Loucy (cell line): ENCODE data around the gene POU2F2.
A peak's percentile ranks its signal among the peaks of the same experiment; 100 is the strongest.

ENCODE experiments used
- H2AFZ ChIP-seq: fragments of 200-600 bp; sonication (generic); 2 replicates; pipeline ENCODE4 v1.6.0; 2016; ENCODE audit warnings: antibody characterized with exemption, mild to moderate bottlenecking, low read length, moderate library complexity
- H3F3A ChIP-seq: fragments of 200-600 bp; 2 replicates; pipeline ENCODE4 v1.6.0; 2016; ENCODE audit warnings: antibody characterized with exemption, low read depth, mild to moderate bottlenecking
- H3K27me3 ChIP-seq: fragments of 200-600 bp; sonication (generic); 2 replicates; pipeline ENCODE4 v1.6.1; 2014; ENCODE audit warnings: low read length, mild to moderate bottlenecking; ENCODE audit not compliant: insufficient read depth, poor library complexity, severe bottlenecking
- H3K36me3 ChIP-seq: fragments of 200-600 bp; sonication (generic); 2 replicates; pipeline ENCODE4 v1.6.1; 2016; ENCODE audit warnings: low read length; ENCODE audit not compliant: insufficient read depth
- H3K4me1 ChIP-seq: fragments of 200-600 bp; sonication (generic); 2 replicates; pipeline ENCODE4 v1.5.1; 2014; ENCODE audit warnings: low read length, mild to moderate bottlenecking; ENCODE audit not compliant: insufficient read depth, poor library complexity, severe bottlenecking
- H3K4me2 ChIP-seq: fragments of 200-600 bp; sonication (generic); 2 replicates; pipeline ENCODE4 v1.6.0; 2014; ENCODE audit warnings: antibody characterized with exemption, low read length, low read depth, mild to moderate bottlenecking; ENCODE audit not compliant: poor library complexity, severe bottlenecking
- H3K4me3 ChIP-seq: fragments of 200-600 bp; sonication (generic); 2 replicates; pipeline ENCODE4 v1.5.1; 2014; ENCODE audit warnings: low read length, mild to moderate bottlenecking, mixed read lengths; ENCODE audit not compliant: poor library complexity, severe bottlenecking
- H3K79me2 ChIP-seq: fragments of 200-600 bp; sonication (generic); 2 replicates; pipeline ENCODE4 v1.6.1; 2014; ENCODE audit warnings: low read length; ENCODE audit not compliant: insufficient read depth
- H3K9ac ChIP-seq: fragments of 200-600 bp; sonication (generic); 2 replicates; pipeline ENCODE4 v1.6.0; 2014; ENCODE audit warnings: mild to moderate bottlenecking, low read depth, low read length, moderate library complexity; ENCODE audit not compliant: poor library complexity, severe bottlenecking
- H3K9me2 ChIP-seq: fragments of 200-600 bp; sonication (generic); replicated peaks from 2 replicates; pipeline ENCODE4 v1.6.1; 2016; ENCODE audit warnings: low read depth, low read length, mixed read lengths
- H3K9me3 ChIP-seq: fragments of 200-600 bp; sonication (generic); 2 replicates; pipeline ENCODE4 v1.6.1; 2014; ENCODE audit warnings: mild to moderate bottlenecking, antibody characterized with exemption, low read length, low read depth; ENCODE audit not compliant: insufficient read depth
- H4K20me1 ChIP-seq: fragments of 200-600 bp; sonication (generic); 2 replicates; pipeline ENCODE4 v1.6.0; 2014; ENCODE audit warnings: antibody characterized with exemption, low read length, mild to moderate bottlenecking; ENCODE audit not compliant: insufficient read depth, poor library complexity, severe bottlenecking
- CTCF ChIP-seq: fragments of 200-600 bp; sonication (generic); conservative IDR thresholded peaks from 2 replicates; pipeline ENCODE4 v1.5.1; 2014; ENCODE audit warnings: mild to moderate bottlenecking, antibody characterized with exemption, low read length
- EZH2phosphoT487 ChIP-seq: fragments of 200-600 bp; IDR thresholded peaks from 2 replicates; pipeline ENCODE4 v1.6.1; 2018; ENCODE audit warnings: antibody characterized with exemption, mild to moderate bottlenecking, moderate library complexity, borderline replicate concordance

Gene POU2F2

DNA sequence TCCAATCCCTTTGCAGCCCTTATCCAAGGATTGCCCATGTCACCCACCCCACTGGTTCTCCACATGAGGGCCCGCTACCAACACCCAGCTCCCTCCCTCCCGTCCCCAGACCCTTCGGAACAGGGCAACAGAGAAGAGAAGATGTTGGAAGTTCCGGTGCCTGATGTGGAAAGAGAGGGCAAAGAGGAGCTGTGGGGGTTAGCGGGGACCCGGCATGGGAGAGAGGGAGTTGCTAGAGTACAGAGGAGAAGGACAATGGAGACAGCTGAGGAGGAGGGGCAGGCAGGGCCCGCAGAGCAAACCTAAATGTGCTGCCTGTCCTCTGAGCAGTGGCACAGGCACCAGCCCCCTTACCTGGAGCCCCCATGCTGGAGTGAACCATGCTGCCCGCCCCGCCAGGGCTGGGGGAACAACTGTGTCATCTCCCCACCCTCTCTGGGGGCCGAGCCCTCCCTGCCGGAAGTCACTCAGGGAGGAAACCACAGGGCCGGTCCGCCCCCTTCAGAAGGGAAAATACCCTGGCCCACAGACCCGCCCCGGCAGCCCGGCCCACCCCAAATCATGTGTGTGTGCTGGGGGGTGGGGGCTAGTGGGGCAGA, at the start of gene POU2F2:
POU2F2 (minus strand) TSS at position 417 of the 599 bp plus-strand sequence; CDS start at position 382, 35 bp downstream.
- peak within 1 kb of the TSS; percentile 39; the same call in 1 of the 2 replicates for H2AFZ ChIP-seq
- no peaks in the 10 kb centered on the region for H4K20me1 ChIP-seq
- H3F3A ChIP-seq = no peaks in the 10 kb centered on the region
- H3K4me2 ChIP-seq = peak within 1 kb of the TSS; percentile 91
- no peaks in the 10 kb centered on the region for H3K79me2 ChIP-seq
- H3K27me3 ChIP-seq = no peaks in the 10 kb centered on the region
- H3K9me2 ChIP-seq = no peaks in the 10 kb centered on the region
- peak within 1 kb of the TSS; percentile 46 for H3K9ac ChIP-seq
- H3K4me3 ChIP-seq = peak within 1 kb of the TSS; percentile 70
- TF ChIP-seq CTCF (no peak), EZH2phosphoT487 (no peak)
- H3K9me3 ChIP-seq = no peaks in the 10 kb centered on the region
- H3K4me1 ChIP-seq = peaks cover 22% of the 10 kb centered on the region
- no peaks in the 10 kb centered on the region for H3K36me3 ChIP-seq

DNA sequence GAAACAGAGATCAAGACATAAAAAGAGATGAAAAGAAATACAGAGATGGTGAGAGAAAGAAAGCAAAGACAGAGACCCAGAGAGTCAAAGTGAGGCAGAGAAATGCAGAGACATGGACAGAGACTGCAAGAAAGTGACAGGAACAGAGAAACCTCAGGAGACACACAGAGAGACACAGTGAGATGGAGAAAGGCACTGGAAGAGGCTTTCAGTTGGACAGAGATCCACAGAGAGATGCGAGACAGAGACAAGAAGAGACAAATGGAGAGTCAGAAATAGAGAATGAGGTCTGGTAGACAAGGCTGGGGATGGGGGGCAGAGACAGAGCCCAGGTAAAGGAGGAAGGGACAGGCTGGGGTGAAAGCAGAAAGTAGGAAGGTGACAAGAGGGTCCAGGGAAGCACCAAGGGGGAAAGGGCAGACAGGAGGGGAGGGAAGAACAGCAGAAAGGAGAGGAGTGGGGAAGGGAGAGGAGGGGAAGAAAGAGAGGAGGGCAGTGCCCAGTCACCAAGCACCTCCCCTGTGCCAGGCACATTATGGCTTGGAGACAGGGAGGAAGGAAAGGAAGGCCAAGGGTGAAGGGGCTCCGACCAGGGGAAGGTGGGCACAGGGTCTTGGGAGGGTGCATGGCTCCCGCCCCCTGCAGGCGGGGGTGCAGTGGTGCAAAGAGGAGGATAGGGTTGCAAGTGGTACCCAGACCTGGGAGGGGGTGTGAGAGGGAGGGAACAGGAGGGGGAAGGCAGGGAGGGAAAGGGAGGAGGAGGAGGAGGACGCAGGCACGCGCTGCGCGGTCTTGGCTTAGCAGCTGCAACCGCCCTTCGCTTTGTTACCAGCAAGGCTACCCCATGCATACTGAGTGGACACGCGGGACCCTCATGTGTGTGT, 46.8 kb upstream of the POU2F2 start:
- no peaks in the 10 kb centered on the region for H3K9me2 ChIP-seq
- no peak overlapping the region for H3K4me2 ChIP-seq
- no peaks in the 10 kb centered on the region for H3K9me3 ChIP-seq
- TF ChIP-seq EZH2phosphoT487 (no peak), CTCF (peak; percentile 74)
- H3K36me3 ChIP-seq = no peaks in the 10 kb centered on the region
- peaks cover 24% of the 10 kb centered on the region for H3K27me3 ChIP-seq
- no peaks in the 10 kb centered on the region for H3F3A ChIP-seq
- no peak overlapping the region for H3K4me3 ChIP-seq
- H4K20me1 ChIP-seq = no peaks in the 10 kb centered on the region
- no peak overlapping the region for H3K9ac ChIP-seq
- H3K79me2 ChIP-seq = no peaks in the 10 kb centered on the region
- H2AFZ ChIP-seq = no peak overlapping the region
- H3K4me1 ChIP-seq = peaks cover 1% of the 10 kb centered on the region

DNA sequence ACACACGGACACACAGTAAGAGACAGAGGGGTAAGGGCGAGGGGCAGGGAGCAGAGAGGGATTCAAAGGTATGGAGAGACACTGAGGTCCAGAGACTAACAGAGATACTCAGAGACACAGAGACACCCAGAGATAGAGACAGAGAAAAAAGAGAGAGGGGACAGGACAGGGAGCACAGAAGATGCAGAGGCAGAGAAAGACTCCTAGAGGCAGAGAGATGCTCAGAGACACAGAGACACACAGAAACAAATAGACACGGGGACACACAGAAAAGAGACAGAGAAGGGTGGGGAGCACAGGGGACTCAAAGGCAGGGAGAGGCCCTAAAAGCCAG, 45.4 kb upstream of the POU2F2 start:
- no peaks in the 10 kb centered on the region for H4K20me1 ChIP-seq
- no peak overlapping the region for H3K4me3 ChIP-seq
- H3F3A ChIP-seq = no peaks in the 10 kb centered on the region
- H3K27me3 ChIP-seq = peaks cover 24% of the 10 kb centered on the region
- peak overlapping the region; percentile 66 for H3K4me2 ChIP-seq
- no peaks in the 10 kb centered on the region for H3K4me1 ChIP-seq
- H3K9ac ChIP-seq = no peak overlapping the region
- H3K9me2 ChIP-seq = no peaks in the 10 kb centered on the region
- no peaks in the 10 kb centered on the region for H3K79me2 ChIP-seq
- H3K36me3 ChIP-seq = no peaks in the 10 kb centered on the region
- H3K9me3 ChIP-seq = no peaks in the 10 kb centered on the region
- TF ChIP-seq CTCF (no peak), EZH2phosphoT487 (no peak)
- H2AFZ ChIP-seq = no peak overlapping the region
